Right atrium auricular region (tissue), 2 donors: ENCODE data around the gene TMEM59. TPM values are rescaled to one million over a fixed set of nuclear protein-coding genes. Genes with fewer than 3 reads are reported as not detected.
"Not testable (repeated sequence)": the region's sequence is repeated elsewhere in the genome, so short reads cannot be mapped to it uniquely, and the experiment has no call there.

Experiments used
- DNase-seq: peaks from one replicate; pipeline ENCODE4 v3.0.0-alpha.2; 2019; ENCODE audit warnings: low spot score
- H3K27ac ChIP-seq, 2 donors: fragments of 200-600 bp; sonication (generic); 1 replicate in 1 of 2; 2 replicates in 1 of 2; pipeline ENCODE4 v1.5.1; 2016 to 2019
- H3K27me3 ChIP-seq, 2 donors: fragments of 200-600 bp; sonication (generic); one replicate each; pipeline versions ENCODE4 v1.5.1 to v1.6.0; 2017 to 2019
- H3K36me3 ChIP-seq: fragments of 200-600 bp; sonication (generic); one replicate; pipeline ENCODE4 v1.5.1; 2016
- H3K4me1 ChIP-seq, 2 donors: fragments of 200-600 bp; sonication (generic); one replicate each; pipeline versions ENCODE4 v1.5.1 to v1.6.0; 2017 to 2019
- H3K4me3 ChIP-seq, 2 donors: fragments of 200-600 bp; sonication (generic); 1 replicate in 1 of 2; 2 replicates in 1 of 2; pipeline ENCODE4 v1.5.1; 2017 to 2019; ENCODE audit warnings: mild to moderate bottlenecking in 1 of 2, moderate library complexity in 1 of 2
- H3K9me3 ChIP-seq, 2 donors: fragments of 200-600 bp; sonication (generic); one replicate each; pipeline ENCODE4 v1.5.1; 2019
- CTCF ChIP-seq, 2 donors: fragments of 200-600 bp; sonication (generic); IDR thresholded peaks; one replicate each; pipeline ENCODE4 v1.5.1; 2019; ENCODE audit warnings: antibody characterized with exemption in 2 of 2
- total RNA-seq, 2 donors: library from RNA; depleted of rRNA; stranded (reverse); fragments of >200 nt; gene quantifications; one replicate each; pipeline ENCODE4 v1.1.0, GENCODE V29; 2016

The TMEM59 gene
- total RNA-seq, 2 donors from 2014 or later: 277 to 390 TPM

GRCh38 chr1:54051933-54052430 is 1.0 kb downstream of the TMEM59 start:
- TF ChIP-seq CTCF (IDR thresholded peaks at IDR 0.05): no peak
- Histone ChIP-seq H3K4me3 (peak overlapping the region; percentile 85 to 90), H3K27ac (peak overlapping the region; percentile 92 to 93), H3K9me3 (no peaks in the 10 kb centered on the region), H3K4me1 (peaks cover 0 to 61% of the 10 kb centered on the region in 2 donors), H3K36me3 (no peaks in the 10 kb centered on the region), H3K27me3 (no peaks in the 10 kb centered on the region)
- DNase-seq: no peak

- H3K9me3 ChIP-seq, H3K27me3 ChIP-seq, DNase-seq: not testable (repeated sequence)
These were observed 2.6 kb downstream of the TMEM59 start for GRCh38 chr1:54050435-54050834.

GRCh38 chr1:54047384-54048305 is 5.4 kb downstream of the TMEM59 start:
- Histone ChIP-seq H3K4me3 (no peak overlapping the region), H3K36me3 (peaks cover 10% of the 10 kb centered on the region), H3K4me1 (peaks cover 0 to 69% of the 10 kb centered on the region in 2 donors), H3K9me3 (no peaks in the 10 kb centered on the region), H3K27ac (no peak overlapping the region), H3K27me3 (no peaks in the 10 kb centered on the region)
- no peak for TF ChIP-seq CTCF (IDR thresholded peaks at IDR 0.05)
- DNase-seq: no peak

More at GRCh38 chr1:54050435-54050834, 2.6 kb downstream of the TMEM59 start:
- H3K36me3 ChIP-seq, H3K4me3 ChIP-seq, H3K27ac ChIP-seq: not testable (repeated sequence)
- peaks cover 0 to 70% of the 10 kb centered on the region in 2 donors for H3K4me1 ChIP-seq

- Histone ChIP-seq H3K9me3 (no peaks in the 10 kb centered on the region), H3K27ac (no peak overlapping the region), H3K4me3 (no peak overlapping the region), H3K27me3 (no peaks in the 10 kb centered on the region), H3K4me1 (peaks cover 0 to 63% of the 10 kb centered on the region in 2 donors), H3K36me3 (peaks cover 18% of the 10 kb centered on the region)
- TF ChIP-seq CTCF (IDR thresholded peaks at IDR 0.05): no peak
- no peak for DNase-seq
These were observed 6.2 kb downstream of the TMEM59 start for GRCh38 chr1:54046671-54047383.

- Histone ChIP-seq H3K27me3 (no peaks in the 10 kb centered on the region), H3K4me1 (peaks cover 0 to 50% of the 10 kb centered on the region in 2 donors), H3K36me3 (peaks cover 31% of the 10 kb centered on the region), H3K9me3 (no peaks in the 10 kb centered on the region), H3K27ac (no peak overlapping the region), H3K4me3 (no peak overlapping the region)
- DNase-seq: no peak
- TF ChIP-seq CTCF (IDR thresholded peaks at IDR 0.05): no peak
These were observed 7.5 kb downstream of the TMEM59 start for GRCh38 chr1:54045496-54045895.

- DNase-seq: no peak
- Histone ChIP-seq H3K4me1 (peaks cover 0 to 15% of the 10 kb centered on the region in 2 donors), H3K4me3 (no peak overlapping the region), H3K27ac (no peak overlapping the region), H3K9me3 (no peaks in the 10 kb centered on the region), H3K27me3 (no peaks in the 10 kb centered on the region), H3K36me3 (peaks cover 65% of the 10 kb centered on the region)
- TF ChIP-seq CTCF (IDR thresholded peaks at IDR 0.05): no peak
These were observed 11.2 kb downstream of the TMEM59 start for GRCh38 chr1:54041806-54042205.
